Measurements from ENCODE around the gene GOLT1B. TPM values are rescaled to one million over a fixed set of nuclear protein-coding genes. Genes with fewer than 3 reads are reported as not detected.
A peak's percentile ranks its signal among the peaks of the same experiment; 100 is the strongest.

Gene GOLT1B
- total RNA-seq, 5 donors from 2014 or later (not counting 1 experiment from before 2014, with no cell fraction given) = 27.7 to 37.7 (median 35.1) TPM

GRCh38 chr12:21485998-21486397 is 15.6 kb upstream of the GOLT1B start:
- no peaks in the 10 kb centered on the region for H3K9me3 ChIP-seq
- ATAC-seq (replicated peaks in 1 of 4) (no peak), DNase-seq (no peak)
- no peak overlapping the region for H3K27ac ChIP-seq (ENCODE audit: low read length)
- H3K4me3 ChIP-seq (ENCODE audit: control insufficient read depth in 1 of 2, extremely low read depth in 1 of 2, low read length in 1 of 2) = no peak overlapping the region
- H3K4me1 ChIP-seq (ENCODE audit: control insufficient read depth in 1 of 2, extremely low read depth in 1 of 2, insufficient read depth in 2 of 2, low read length in 2 of 2) = no peaks in the 10 kb centered on the region
- Mint-ChIP-seq H3K27ac (no peak overlapping the region), H3K4me3 (no peak overlapping the region), H3K4me1 (peaks cover 0 to 21% (median 9%) of the 10 kb centered on the region in 3 donors), H3K36me3 (peaks cover 32% of the 10 kb centered on the region), H3K27me3 (no peaks in the 10 kb centered on the region), H3K9me3 (no peaks in the 10 kb centered on the region)
- POLR2A ChIA-PET = no interaction called here
- no peaks in the 10 kb centered on the region for H3K27me3 ChIP-seq (replicated peaks in 1 of 2; ENCODE audit: control insufficient read depth in 2 of 2, extremely low read depth in 1 of 2, insufficient read depth in 2 of 2, low read length in 1 of 2)
- CTCF ChIA-PET = interaction anchor here in 1 of 2 donors (0.6 kb wide), 1 partner anchor 1655 kb away, joined by 3 read pairs; no protein-coding TSS in a partner anchor
- H3K36me3 ChIP-seq (ENCODE audit: control insufficient read depth in 2 of 2, extremely low read depth in 1 of 2, insufficient read depth in 1 of 2, low read length in 1 of 2) = peaks cover 7 to 55% of the 10 kb centered on the region in 2 donors

GRCh38 chr12:21499765-21500164 is 1.8 kb upstream of the GOLT1B start:
- Mint-ChIP-seq H3K4me1 (peaks cover 30 to 49% (median 38%) of the 10 kb centered on the region in 3 donors), H3K27ac (no peak overlapping the region), H3K27me3 (no peaks in the 10 kb centered on the region), H3K9me3 (no peaks in the 10 kb centered on the region), H3K36me3 (peaks cover 41% of the 10 kb centered on the region), H3K4me3 (peak overlapping the region in 1 of 3 donors; percentile 22)
- no peaks in the 10 kb centered on the region for H3K9me3 ChIP-seq
- DNase-seq (no peak), ATAC-seq (replicated peaks in 1 of 4) (no peak)
- no peaks in the 10 kb centered on the region for H3K27me3 ChIP-seq (replicated peaks in 1 of 2; ENCODE audit: control insufficient read depth in 2 of 2, extremely low read depth in 1 of 2, insufficient read depth in 2 of 2, low read length in 1 of 2)
- ChIA-PET POLR2A (interaction anchor here in 1 of 2 donors (0.7 kb wide), 1 partner anchor 17 kb away, joined by 3 read pairs; no protein-coding TSS in a partner anchor), CTCF (interaction anchor here in 1 of 2 donors (0.6 kb wide), 1 partner anchor 899 kb away, joined by 3 read pairs; no protein-coding TSS in a partner anchor)
- peaks cover 22 to 31% of the 10 kb centered on the region in 2 experiments for H3K4me1 ChIP-seq (ENCODE audit: control insufficient read depth in 1 of 2, extremely low read depth in 1 of 2, insufficient read depth in 2 of 2, low read length in 2 of 2)
- peaks cover 3 to 42% of the 10 kb centered on the region in 2 donors for H3K36me3 ChIP-seq (ENCODE audit: control insufficient read depth in 2 of 2, extremely low read depth in 1 of 2, insufficient read depth in 1 of 2, low read length in 1 of 2)
- no peak overlapping the region for H3K4me3 ChIP-seq (ENCODE audit: control insufficient read depth in 1 of 2, extremely low read depth in 1 of 2, low read length in 1 of 2)
- 69% methylated on average over 2 of the region's 2 CpGs for WGBS (ENCODE audit: insufficient coverage)
- no peak overlapping the region for H3K27ac ChIP-seq (ENCODE audit: low read length)

- peaks cover under 1 to 34% of the 10 kb centered on the region in 2 donors for H3K36me3 ChIP-seq (ENCODE audit: control insufficient read depth in 2 of 2, extremely low read depth in 1 of 2, insufficient read depth in 1 of 2, low read length in 1 of 2)
- H3K4me3 ChIP-seq (ENCODE audit: control insufficient read depth in 1 of 2, extremely low read depth in 1 of 2, low read length in 1 of 2) = peak overlapping the region; percentile 81 to 86
- Mint-ChIP-seq H3K27ac (no peak overlapping the region), H3K36me3 (peaks cover 34% of the 10 kb centered on the region), H3K4me1 (peaks cover 38 to 59% (median 38%) of the 10 kb centered on the region in 3 donors), H3K27me3 (no peaks in the 10 kb centered on the region), H3K9me3 (no peaks in the 10 kb centered on the region), H3K4me3 (no peak overlapping the region)
- peak in 4 of 35 experiments; percentile 0 to 3 (median 2) for DNase-seq
- WGBS (ENCODE audit: insufficient coverage) = 0% methylated on average over 1 of the region's 8 CpGs
- H3K27ac ChIP-seq (ENCODE audit: low read length) = peak overlapping the region; percentile 53
- H3K27me3 ChIP-seq (replicated peaks in 1 of 2; ENCODE audit: control insufficient read depth in 2 of 2, extremely low read depth in 1 of 2, insufficient read depth in 2 of 2, low read length in 1 of 2) = no peaks in the 10 kb centered on the region
- CTCF ChIA-PET = no interaction called here
- peaks cover 22 to 33% of the 10 kb centered on the region in 2 experiments for H3K4me1 ChIP-seq (ENCODE audit: control insufficient read depth in 1 of 2, extremely low read depth in 1 of 2, insufficient read depth in 2 of 2, low read length in 2 of 2)
- no peaks in the 10 kb centered on the region for H3K9me3 ChIP-seq
- peak in 2 of 4 experiments; percentile 5 to 8 for ATAC-seq (replicated peaks in 1 of 4)
- POLR2A ChIA-PET = no interaction called here
These were observed 767 bp upstream of the GOLT1B start for GRCh38 chr12:21500786-21501257.

GRCh38 chr12:21502164-21502496 is 541 bp downstream of the GOLT1B start:
- H3K9me3 ChIP-seq = no peaks in the 10 kb centered on the region
- no peak overlapping the region for H3K27ac Mint-ChIP-seq
- H3K4me1 ChIP-seq (ENCODE audit: control insufficient read depth in 1 of 2, extremely low read depth in 1 of 2, insufficient read depth in 2 of 2, low read length in 2 of 2) = peaks cover 22 to 33% of the 10 kb centered on the region in 2 experiments
- H3K27me3 Mint-ChIP-seq = no peaks in the 10 kb centered on the region
- peak overlapping the region; percentile 81 to 86 for H3K4me3 ChIP-seq (ENCODE audit: control insufficient read depth in 1 of 2, extremely low read depth in 1 of 2, low read length in 1 of 2)
- ChIA-PET CTCF (interaction anchor here (0.5 to 1.2 kb wide), 2 partner anchors 59 to 1089 kb away, joined by 3 read pairs; no protein-coding TSS in a partner anchor), POLR2A (interaction anchor here in 1 of 2 donors (0.7 kb wide), 1 partner anchor 715 kb away, joined by 3 read pairs; no protein-coding TSS in a partner anchor)
- 0% methylated on average over 9 of the region's 14 CpGs for WGBS (ENCODE audit: insufficient coverage)
- H3K36me3 ChIP-seq (ENCODE audit: control insufficient read depth in 2 of 2, extremely low read depth in 1 of 2, insufficient read depth in 1 of 2, low read length in 1 of 2) = peaks cover 0 to 21% of the 10 kb centered on the region in 2 donors
- peaks cover 38 to 61% (median 39%) of the 10 kb centered on the region in 3 donors for H3K4me1 Mint-ChIP-seq
- peak in 22 of 35 experiments; percentile 2 to 49 (median 16) for DNase-seq
- H3K9me3 Mint-ChIP-seq = no peaks in the 10 kb centered on the region
- H3K36me3 Mint-ChIP-seq = peaks cover 22% of the 10 kb centered on the region
- peak overlapping the region; percentile 53 for H3K27ac ChIP-seq (ENCODE audit: low read length)
- no peak overlapping the region for H3K4me3 Mint-ChIP-seq
- no peaks in the 10 kb centered on the region for H3K27me3 ChIP-seq (replicated peaks in 1 of 2; ENCODE audit: control insufficient read depth in 2 of 2, extremely low read depth in 1 of 2, insufficient read depth in 2 of 2, low read length in 1 of 2)
- peak in 3 of 4 experiments; percentile 11 to 22 (median 16) for ATAC-seq (replicated peaks in 1 of 4)

GRCh38 chr12:21502872-21503271 is 1.3 kb downstream of the GOLT1B start:
- H3K4me1 Mint-ChIP-seq = peaks cover 40 to 54% (median 41%) of the 10 kb centered on the region in 3 donors
- ChIA-PET CTCF (no interaction called here), POLR2A (interaction anchor here in 1 of 2 donors (0.7 kb wide), 1 partner anchor 714 kb away, joined by 3 read pairs; no protein-coding TSS in a partner anchor)
- H3K27ac ChIP-seq (ENCODE audit: low read length) = no peak overlapping the region
- no peaks in the 10 kb centered on the region for H3K9me3 Mint-ChIP-seq
- H3K4me1 ChIP-seq (ENCODE audit: control insufficient read depth in 1 of 2, extremely low read depth in 1 of 2, insufficient read depth in 2 of 2, low read length in 2 of 2) = peaks cover 22 to 33% of the 10 kb centered on the region in 2 experiments
- H3K9me3 ChIP-seq = no peaks in the 10 kb centered on the region
- H3K36me3 ChIP-seq (ENCODE audit: control insufficient read depth in 2 of 2, extremely low read depth in 1 of 2, insufficient read depth in 1 of 2, low read length in 1 of 2) = peaks cover 0 to 17% of the 10 kb centered on the region in 2 donors
- H3K4me3 Mint-ChIP-seq = no peak overlapping the region
- no peaks in the 10 kb centered on the region for H3K27me3 Mint-ChIP-seq
- DNase-seq (no peak), ATAC-seq (replicated peaks in 1 of 4) (no peak)
- no peak overlapping the region for H3K4me3 ChIP-seq (ENCODE audit: control insufficient read depth in 1 of 2, extremely low read depth in 1 of 2, low read length in 1 of 2)
- no peak overlapping the region for H3K27ac Mint-ChIP-seq
- H3K27me3 ChIP-seq (replicated peaks in 1 of 2; ENCODE audit: control insufficient read depth in 2 of 2, extremely low read depth in 1 of 2, insufficient read depth in 2 of 2, low read length in 1 of 2) = no peaks in the 10 kb centered on the region
- H3K36me3 Mint-ChIP-seq = peaks cover 20% of the 10 kb centered on the region
- no CpG with 5 or more reads among the region's 1 CpG for WGBS (ENCODE audit: insufficient coverage)

- DNase-seq (no peak), ATAC-seq (replicated peaks in 1 of 4) (no peak)
- H3K27me3 ChIP-seq (replicated peaks in 1 of 2; ENCODE audit: control insufficient read depth in 2 of 2, extremely low read depth in 1 of 2, insufficient read depth in 2 of 2, low read length in 1 of 2) = no peaks in the 10 kb centered on the region
- no peak overlapping the region for H3K27ac ChIP-seq (ENCODE audit: low read length)
- no CpG with 5 or more reads among the region's 2 CpGs for WGBS (ENCODE audit: insufficient coverage)
- ChIA-PET CTCF (interaction anchor here (0.7 to 1.3 kb wide), 3 partner anchors 19 to 577 kb away, joined by 3 read pairs; no protein-coding TSS in a partner anchor), POLR2A (no interaction called here)
- no peaks in the 10 kb centered on the region for H3K9me3 Mint-ChIP-seq
- H3K4me1 ChIP-seq (ENCODE audit: control insufficient read depth in 1 of 2, extremely low read depth in 1 of 2, insufficient read depth in 2 of 2, low read length in 2 of 2) = peaks cover 14 to 31% of the 10 kb centered on the region in 2 experiments
- H3K27me3 Mint-ChIP-seq = no peaks in the 10 kb centered on the region
- H3K36me3 Mint-ChIP-seq = peaks cover 30% of the 10 kb centered on the region
- peaks cover 0 to 17% of the 10 kb centered on the region in 2 donors for H3K36me3 ChIP-seq (ENCODE audit: control insufficient read depth in 2 of 2, extremely low read depth in 1 of 2, insufficient read depth in 1 of 2, low read length in 1 of 2)
- no peak overlapping the region for H3K4me3 Mint-ChIP-seq
- no peak overlapping the region for H3K27ac Mint-ChIP-seq
- no peak overlapping the region for H3K4me3 ChIP-seq (ENCODE audit: control insufficient read depth in 1 of 2, extremely low read depth in 1 of 2, low read length in 1 of 2)
- H3K4me1 Mint-ChIP-seq = peaks cover 55 to 64% (median 61%) of the 10 kb centered on the region in 3 donors
- no peaks in the 10 kb centered on the region for H3K9me3 ChIP-seq
These were observed 4.3 kb downstream of the GOLT1B start for GRCh38 chr12:21505888-21506287.

All from T-cell (primary cell).